GM21723 (cell line): Measurements from ENCODE around the gene A3GALT2.

Source experiments
- ATAC-seq: cut with Tn5 transposase; IDR thresholded peaks from one replicate; pipeline ENCODE4 v1.9.1; 2021; ENCODE audit warnings: mild to moderate bottlenecking, moderate library complexity; ENCODE audit not compliant: unreplicated experiment

Gene A3GALT2

DNA sequence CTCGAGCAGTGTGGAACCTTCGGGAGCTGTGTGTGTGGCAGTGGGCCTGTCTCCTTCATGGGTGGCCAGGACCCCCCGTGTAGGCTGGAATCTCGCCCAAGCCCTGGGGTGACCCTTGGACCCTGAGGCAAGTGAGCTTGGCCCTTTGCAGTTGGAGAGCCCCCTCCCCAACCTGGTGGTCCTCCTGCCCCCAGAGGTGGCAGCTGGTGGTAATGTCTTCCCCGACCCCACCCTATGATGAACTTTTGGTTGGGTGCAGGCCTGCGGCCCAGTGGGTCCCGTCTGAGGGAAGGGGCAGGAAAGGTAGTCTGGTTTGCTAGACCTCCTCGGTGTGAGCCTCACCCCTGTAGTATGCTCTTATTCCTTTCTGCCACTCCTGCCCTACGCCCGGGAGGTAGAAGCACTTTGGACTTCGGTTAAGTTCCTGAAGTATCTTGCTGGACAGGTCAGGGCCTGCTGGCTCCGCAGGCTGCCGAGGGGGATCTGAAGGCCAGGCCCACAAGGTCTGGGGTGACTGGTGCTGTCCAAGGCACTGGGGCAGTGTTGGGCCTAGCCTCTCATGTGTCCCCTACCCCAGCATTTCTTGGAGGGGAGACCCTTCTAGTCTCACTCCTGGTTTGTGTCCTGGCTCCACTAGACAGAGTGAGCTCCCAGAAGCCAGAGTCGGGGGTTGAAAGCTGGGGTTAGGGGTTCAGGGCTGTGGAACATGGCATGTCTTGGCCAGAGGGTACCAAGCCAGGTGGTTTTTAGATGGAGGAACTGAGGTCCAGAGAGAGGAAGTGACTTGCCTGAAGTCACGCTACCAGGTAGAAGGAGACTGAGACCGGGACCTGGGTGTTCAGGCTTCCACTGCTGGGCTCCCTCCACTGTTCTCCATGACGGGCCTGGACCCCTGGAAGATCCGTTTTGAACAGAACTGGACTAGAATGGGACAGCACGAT, 62.9 kb downstream of the A3GALT2 start:
- ATAC-seq, result no peak

DNA sequence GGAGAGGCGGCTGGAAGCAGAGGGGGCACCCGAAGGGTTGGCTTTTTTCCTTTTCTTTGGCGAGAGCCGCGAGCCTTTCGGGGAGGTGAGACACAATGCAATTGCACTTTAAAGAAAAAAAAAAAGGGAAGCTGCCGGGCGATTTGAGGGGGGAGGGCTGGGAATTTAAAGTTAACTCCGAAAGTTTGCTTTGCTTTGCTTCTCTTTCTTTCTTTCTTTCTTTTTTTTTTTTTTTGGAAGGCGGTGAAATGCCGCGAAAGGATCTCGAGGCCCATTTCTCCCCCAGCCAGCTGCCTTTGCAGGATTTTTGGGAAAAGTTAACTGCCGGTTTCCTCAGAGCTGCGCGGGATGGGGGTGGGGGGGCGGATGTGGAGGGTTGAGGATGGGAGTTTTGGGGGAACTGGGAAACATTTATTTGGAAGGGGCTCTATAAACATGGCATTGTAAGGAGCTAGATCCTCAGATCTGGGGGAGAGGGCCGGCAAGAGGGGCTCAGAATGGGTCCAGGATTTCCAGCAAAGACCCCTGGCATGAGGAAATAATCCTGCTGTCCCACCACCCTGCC, 63.6 kb downstream of the A3GALT2 start:
- no peak for ATAC-seq
